ENCODE results near the gene UNC5A. TPM values are rescaled to one million over a fixed set of nuclear protein-coding genes. Genes with fewer than 3 reads are reported as not detected.

UNC5A gene
- total and polyA plus RNA-seq, 9 of the 15 experiments (the other 6 are each of a cell fraction or from before 2014, with no cell fraction given): not detected

GRCh38 chr5:176916337-176916736 is 106.0 kb downstream of the UNC5A start:
- no TSS peak for BruUV-seq (replicated peaks)
- no peak; the same call in 2 of the 3 replicates for ATAC-seq
- Histone ChIP-seq H3K4me1 (replicated peaks in 1 of 2; ENCODE audit: control insufficient read depth in 2 of 2, insufficient read depth in 2 of 2, low read length in 2 of 2) (peaks cover 0 to 13% of the 10 kb centered on the region in 2 experiments; a peak in 3 of 5 replicates), H3K27ac (ENCODE audit: extremely low read depth, low read depth, low read length) (no peak overlapping the region), H3K79me2 (ENCODE audit: control insufficient read depth, insufficient read depth, low read length) (no peaks in the 10 kb centered on the region; the same call in 2 of the 3 replicates), H3K4me3 (no peak overlapping the region), H3K9ac (ENCODE audit: insufficient read depth in 1 of 2, low read depth in 2 of 2, low read length in 2 of 2) (no peak overlapping the region), H3K9me1 (ENCODE audit: control insufficient read depth, insufficient read depth, low read length) (no peaks in the 10 kb centered on the region), H3K27me3 (ENCODE audit: control insufficient read depth in 2 of 2, insufficient read depth in 2 of 2, low read length in 2 of 2) (no peaks in the 10 kb centered on the region), H4K20me1 (replicated peaks; ENCODE audit: control insufficient read depth, insufficient read depth, low read length) (no peaks in the 10 kb centered on the region; the same call in none of the 2 replicates), H3K4me2 (ENCODE audit: insufficient read depth, low read length) (no peak overlapping the region), H3K36me3 (ENCODE audit: control insufficient read depth, insufficient read depth, low read length) (peaks cover 46% of the 10 kb centered on the region), H2AFZ (ENCODE audit: low read depth, low read length) (no peak overlapping the region), H3K9me3 (replicated peaks; ENCODE audit: control insufficient read depth, insufficient read depth, low read depth, low read length) (no peaks in the 10 kb centered on the region)
- CTCF ChIA-PET (ENCODE audit: low intra/inter-chr PET ratio): no interaction called here
- intact Hi-C loops (cut with micrococcal nuclease) (no loop called here), in situ Hi-C loops (cut with MboI) (no loop called here)
- TF ChIP-seq L3MBTL2 (IDR thresholded peaks at IDR 0.05): no peak
- TF ChIP-seq DIDO1 (tag; IDR thresholded peaks at IDR 0.05; ENCODE audit: low read depth): no peak
- TF ChIP-seq HMBOX1 (IDR thresholded peaks at IDR 0.05): 0 out of 2 replicates have a peak, but pooled peaks have one; percentile 38
- TF ChIP-seq RFX1 (IDR thresholded peaks at IDR 0.05): no peak
- TF ChIP-seq SIRT6 (IDR thresholded peaks at IDR 0.05; ENCODE audit: low read depth, low read length): no peak
- no peak for TF ChIP-seq RERE (CRISPR knock-in tag; IDR thresholded peaks at IDR 0.05; ENCODE audit: borderline replicate concordance)
- TF ChIP-seq ZNF699 (CRISPR knock-in tag; IDR thresholded peaks at IDR 0.05; ENCODE audit: insufficient replicate concordance): no peak
- no peak for TF ChIP-seq ESRRB (CRISPR knock-in tag; IDR thresholded peaks at IDR 0.05; ENCODE audit: borderline replicate concordance)
- TF ChIP-seq ZZZ3 (IDR thresholded peaks at IDR 0.05): no peak
- no peak for DNase-seq (ENCODE audit: extremely low read depth in 1 of 4, low spot score in 3 of 4)
- FAIRE-seq: no peak
- POLR2A ChIA-PET: interaction anchor here (1.4 kb wide), 1 partner anchor 17 kb away, joined by 7 read pairs; the partner anchor contains the start of gene HK3
